Esophagus squamous epithelium (tissue), 4 donors: ENCODE data around the gene PP2D1.

Source experiments
- CTCF ChIP-seq, 6 experiments: fragments of 450-650 bp in 4 of 6; fragments of 200-600 bp in 2 of 6; sonication (generic) in 2 of 6; IDR thresholded peaks; one replicate each; pipeline ENCODE4 v1.5.1; 2016 to 2019; ENCODE audit warnings: antibody characterized with exemption in 6 of 6, mild to moderate bottlenecking in 4 of 6, moderate library complexity in 4 of 6
- POLR2A ChIP-seq, 4 donors: fragments of 450-650 bp; IDR thresholded peaks; one replicate each; pipeline ENCODE4 v1.6.1; 2017; ENCODE audit warnings: antibody characterized with exemption in 4 of 4, mild to moderate bottlenecking in 4 of 4, moderate library complexity in 3 of 4

GRCh38 chr3:20060974-20061685, 49.1 kb upstream of the PP2D1 start:
- TF ChIP-seq POLR2A (IDR thresholded peaks at IDR 0.05) (no peak), CTCF (IDR thresholded peaks at IDR 0.05) (no peak)
